Measurements from ENCODE around the gene PLVAP.
A peak's percentile ranks its signal among the peaks of the same experiment; 100 is the strongest.

- no peak for TF ChIP-seq SIN3A (IDR thresholded peaks at IDR 0.05; ENCODE audit: borderline replicate concordance, insufficient read depth, low read length)
- peak; percentile 56 to 84 for TF ChIP-seq REST (IDR thresholded peaks at IDR 0.05; ENCODE audit: insufficient read depth in 1 of 2, low read depth in 2 of 2, low read length in 2 of 2)
- no peak for TF ChIP-seq TAF1 (IDR thresholded peaks at IDR 0.05; ENCODE audit: borderline replicate concordance, insufficient read depth, low read length)
- TF ChIP-seq POLR2AphosphoS5 (IDR thresholded peaks at IDR 0.05; ENCODE audit: low read depth, low read length), result no peak
- no peak for TF ChIP-seq FOXP2 (optimal IDR thresholded peaks at IDR 0.05; ENCODE audit: borderline replicate concordance, extremely low read depth, extremely low read length, insufficient read depth)
Observed at GRCh38 chr19:17332360-17332676, 44.8 kb downstream of the PLVAP start.
